ENCODE measurements around the gene ATP9A.
"Not testable (repeated sequence)": the region's sequence is repeated elsewhere in the genome, so short reads cannot be mapped to it uniquely, and the experiment has no call there.

Gene ATP9A

DNA sequence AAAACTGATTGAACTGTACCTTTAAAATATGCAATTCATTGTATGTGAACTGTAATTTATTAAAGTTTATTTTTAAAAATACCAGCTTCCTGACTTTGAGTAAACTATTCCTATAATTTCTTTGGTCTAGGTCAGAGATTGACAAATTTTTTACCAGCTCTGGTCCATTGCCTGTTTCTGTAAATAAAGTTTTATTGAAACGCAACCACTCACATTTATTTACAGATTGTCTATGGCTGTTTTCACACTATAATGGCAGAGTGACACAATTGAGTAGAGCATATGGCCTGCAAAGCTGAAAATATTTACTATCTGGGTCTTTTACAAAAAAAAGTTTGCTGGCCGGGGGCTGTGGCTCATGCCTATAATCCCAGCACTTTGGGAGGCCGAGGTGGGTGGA lies 192.7 kb downstream of the ATP9A start:
- no peak for DNase-seq (ENCODE audit: low read depth)
- TF ChIP-seq, protein P1, sequence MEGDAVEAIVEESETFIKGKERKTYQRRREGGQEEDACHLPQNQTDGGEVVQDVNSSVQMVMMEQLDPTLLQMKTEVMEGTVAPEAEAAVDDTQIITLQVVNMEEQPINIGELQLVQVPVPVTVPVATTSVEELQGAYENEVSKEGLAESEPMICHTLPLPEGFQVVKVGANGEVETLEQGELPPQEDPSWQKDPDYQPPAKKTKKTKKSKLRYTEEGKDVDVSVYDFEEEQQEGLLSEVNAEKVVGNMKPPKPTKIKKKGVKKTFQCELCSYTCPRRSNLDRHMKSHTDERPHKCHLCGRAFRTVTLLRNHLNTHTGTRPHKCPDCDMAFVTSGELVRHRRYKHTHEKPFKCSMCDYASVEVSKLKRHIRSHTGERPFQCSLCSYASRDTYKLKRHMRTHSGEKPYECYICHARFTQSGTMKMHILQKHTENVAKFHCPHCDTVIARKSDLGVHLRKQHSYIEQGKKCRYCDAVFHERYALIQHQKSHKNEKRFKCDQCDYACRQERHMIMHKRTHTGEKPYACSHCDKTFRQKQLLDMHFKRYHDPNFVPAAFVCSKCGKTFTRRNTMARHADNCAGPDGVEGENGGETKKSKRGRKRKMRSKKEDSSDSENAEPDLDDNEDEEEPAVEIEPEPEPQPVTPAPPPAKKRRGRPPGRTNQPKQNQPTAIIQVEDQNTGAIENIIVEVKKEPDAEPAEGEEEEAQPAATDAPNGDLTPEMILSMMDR (IDR thresholded peaks at IDR 0.05; ENCODE audit: low read depth, low read length, missing control alignments): no peak

DNA sequence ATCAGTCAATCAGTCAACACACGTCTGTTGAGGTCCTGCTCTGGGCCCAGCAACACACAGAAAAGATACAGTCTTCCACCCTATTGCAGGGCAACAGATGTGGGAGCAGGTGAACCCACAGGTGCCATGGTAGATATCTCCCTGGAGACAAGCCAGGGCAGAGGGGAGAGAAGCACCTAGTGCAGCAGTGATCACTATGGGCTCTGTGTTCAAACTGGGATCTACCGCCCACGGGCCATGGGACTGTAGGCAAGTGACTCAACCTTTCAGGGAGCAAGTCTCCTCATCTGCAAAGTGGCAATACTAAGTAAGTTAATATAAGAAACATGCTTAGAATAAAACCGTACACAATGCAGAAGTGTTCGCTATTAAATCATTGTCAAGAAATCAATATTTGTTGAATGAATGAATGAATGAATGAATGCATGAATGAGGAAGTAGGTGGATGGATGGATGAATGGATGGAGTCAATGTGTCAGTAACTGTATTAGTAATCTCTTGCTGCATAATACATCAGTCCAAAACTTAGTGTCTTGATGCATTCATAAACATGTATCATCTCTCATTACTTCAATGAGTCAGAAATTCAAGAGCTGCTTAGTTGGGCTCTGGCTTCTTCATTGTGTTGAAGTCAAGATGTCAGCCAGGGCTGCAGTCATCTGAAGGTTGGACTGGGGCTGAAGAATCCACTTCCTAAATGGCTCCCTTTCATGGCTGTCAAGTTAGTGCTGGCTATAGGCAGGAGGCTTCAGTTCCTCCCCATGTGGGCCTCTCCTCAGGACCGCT lies 193.7 kb downstream of the ATP9A start:
- TF ChIP-seq, protein P1 (IDR thresholded peaks at IDR 0.05; ENCODE audit: low read depth, low read length, missing control alignments): no peak
- no peak for DNase-seq (ENCODE audit: low read depth)
- no peak overlapping the region for H3K4me3 ChIP-seq (ENCODE audit: low read depth, low read length)

More for the DNA sequence above, 192.7 kb downstream of the ATP9A start:
- no peak overlapping the region for H3K4me3 ChIP-seq (ENCODE audit: low read depth, low read length)

DNA sequence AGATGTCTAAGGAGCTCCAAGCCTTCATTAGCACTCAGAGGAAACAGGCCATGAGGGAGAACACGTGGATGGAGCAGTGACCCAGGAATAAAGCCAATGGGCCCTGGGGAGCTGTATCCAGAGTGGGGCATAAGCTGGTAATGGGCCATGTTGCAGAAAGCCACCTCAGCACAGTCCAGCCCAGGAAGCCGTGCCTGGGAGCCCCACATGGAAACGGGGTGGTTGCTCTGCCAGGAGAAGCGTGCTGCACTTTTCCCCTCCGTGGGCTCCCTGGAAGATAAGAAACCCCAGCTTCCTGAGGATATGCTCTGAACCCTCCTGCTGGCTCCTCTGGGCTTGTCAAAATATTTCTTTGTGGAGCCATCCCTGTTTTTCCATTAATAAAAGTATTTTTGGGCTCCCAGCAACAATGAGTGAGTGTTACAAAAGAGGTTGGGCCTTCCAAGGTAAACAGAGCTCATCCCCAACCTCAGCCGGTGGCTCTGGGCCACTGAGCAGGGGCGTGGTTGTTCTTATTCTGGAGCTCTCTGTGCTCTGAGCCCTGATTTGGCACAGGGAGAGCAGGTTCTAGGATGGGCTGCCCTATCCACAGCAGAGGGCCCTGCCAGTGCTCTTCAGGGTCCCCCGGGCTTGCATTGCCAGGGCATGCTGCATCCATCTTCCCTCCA lies 194.5 kb downstream of the ATP9A start:
- DNase-seq (ENCODE audit: low read depth): no peak
- TF ChIP-seq, protein P1 (IDR thresholded peaks at IDR 0.05; ENCODE audit: low read depth, low read length, missing control alignments): no peak
- no peak overlapping the region for H3K4me3 ChIP-seq (ENCODE audit: low read depth, low read length)

DNA sequence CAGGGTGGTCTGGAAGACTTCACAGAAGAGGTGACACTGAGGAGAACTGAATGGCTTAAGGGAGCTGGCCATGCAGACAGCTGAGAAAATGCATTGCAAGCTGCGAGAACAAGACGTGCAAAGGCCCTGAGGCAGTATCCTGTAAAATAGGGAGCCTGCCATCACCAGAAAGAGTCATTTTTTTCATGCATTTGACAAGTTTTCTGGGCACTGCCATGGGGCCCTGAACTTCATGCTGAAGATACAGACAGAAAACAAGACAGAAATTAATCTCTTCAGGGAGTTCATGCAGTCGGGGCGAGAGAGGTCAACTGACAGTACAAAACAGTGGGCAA lies 196.8 kb downstream of the ATP9A start:
- TF ChIP-seq, protein P1 (IDR thresholded peaks at IDR 0.05; ENCODE audit: low read depth, low read length, missing control alignments): no peak
- no peak for DNase-seq (ENCODE audit: low read depth)
- no peak overlapping the region for H3K4me3 ChIP-seq (ENCODE audit: low read depth, low read length)

DNA sequence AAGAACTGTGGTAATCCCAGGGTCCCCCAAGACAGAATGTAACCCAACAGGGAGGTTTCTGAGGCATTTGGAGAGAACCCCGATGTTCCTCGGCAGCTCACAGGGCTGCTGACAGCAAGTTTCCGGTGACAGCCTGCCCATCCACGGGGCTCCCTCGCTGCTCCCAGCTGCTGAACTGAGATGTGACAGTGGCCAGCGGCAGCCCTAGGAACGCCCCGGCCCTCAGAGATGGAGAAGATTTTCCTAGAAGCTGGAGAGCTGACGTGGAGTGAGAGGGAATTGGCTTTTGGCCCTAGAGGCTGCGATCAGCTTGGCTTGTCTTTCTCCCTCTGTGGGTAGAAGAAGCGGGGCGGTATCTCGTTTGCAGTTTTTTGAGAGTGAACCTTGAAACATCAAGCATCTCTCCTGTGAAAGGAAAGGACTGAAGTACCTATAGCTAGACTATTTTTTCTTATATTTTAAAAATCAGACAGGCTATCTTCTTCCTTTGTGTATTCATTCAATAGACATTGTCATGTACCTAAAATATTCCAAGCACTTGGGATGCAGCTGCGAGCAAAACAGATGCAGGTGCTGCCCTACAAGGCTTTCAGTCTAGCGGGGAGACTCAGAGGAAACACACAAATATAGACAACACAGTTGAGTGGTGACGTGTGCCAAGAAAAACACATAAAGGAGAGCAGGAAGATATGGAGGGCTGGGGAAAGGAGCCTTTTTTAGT lies 197.3 kb downstream of the ATP9A start:
- no peak for DNase-seq (ENCODE audit: low read depth)
- TF ChIP-seq, protein P1 (IDR thresholded peaks at IDR 0.05; ENCODE audit: low read depth, low read length, missing control alignments): no peak
- no peak overlapping the region for H3K4me3 ChIP-seq (ENCODE audit: low read depth, low read length)

DNA sequence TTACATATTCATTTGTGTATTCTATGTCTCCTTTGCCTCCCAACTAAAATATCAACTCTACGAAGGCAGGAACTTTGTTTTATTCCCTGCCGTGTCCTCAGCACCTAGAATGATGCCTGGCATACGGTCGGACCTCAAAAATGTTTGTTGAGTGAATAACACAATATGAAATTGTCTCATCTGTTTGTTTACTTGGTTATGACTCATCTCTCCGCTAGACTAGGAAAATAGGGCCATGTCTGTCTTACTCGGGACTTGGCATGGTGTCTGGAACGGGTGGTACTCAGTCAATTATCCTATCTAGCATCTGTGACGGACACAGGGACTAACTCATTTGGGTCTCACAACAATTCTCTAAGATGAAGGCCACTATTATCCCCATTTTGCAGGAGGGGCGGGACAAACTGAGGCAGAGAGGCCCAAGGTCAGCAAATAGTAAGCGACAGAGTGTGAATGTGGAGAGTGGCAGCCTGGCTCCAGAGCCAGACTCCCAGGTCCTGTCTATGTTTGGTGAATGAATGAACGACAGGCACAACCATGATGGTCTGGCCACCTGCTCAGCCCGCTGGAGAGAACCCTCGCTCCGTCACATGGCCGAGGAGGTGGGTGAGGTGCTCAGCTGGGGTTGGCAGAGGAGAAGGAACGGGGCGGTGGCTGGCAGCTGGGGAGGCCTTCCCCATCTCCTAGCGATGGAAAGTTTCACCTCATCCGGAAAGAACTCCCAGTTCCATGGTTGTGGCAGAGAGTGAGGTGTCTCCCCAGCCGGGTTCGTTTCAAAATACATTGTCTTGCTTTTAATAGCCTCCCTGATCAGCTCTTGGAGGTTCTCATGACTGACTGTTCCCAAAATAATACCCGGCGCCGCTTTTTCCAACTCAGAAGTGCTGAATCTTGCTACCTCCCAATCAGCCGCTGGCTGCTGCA lies 198.1 kb downstream of the ATP9A start:
- no peak for DNase-seq (ENCODE audit: low read depth)
- H3K4me3 ChIP-seq (ENCODE audit: low read depth, low read length): no peak overlapping the region
- TF ChIP-seq, protein P1 (IDR thresholded peaks at IDR 0.05; ENCODE audit: low read depth, low read length, missing control alignments): no peak

DNA sequence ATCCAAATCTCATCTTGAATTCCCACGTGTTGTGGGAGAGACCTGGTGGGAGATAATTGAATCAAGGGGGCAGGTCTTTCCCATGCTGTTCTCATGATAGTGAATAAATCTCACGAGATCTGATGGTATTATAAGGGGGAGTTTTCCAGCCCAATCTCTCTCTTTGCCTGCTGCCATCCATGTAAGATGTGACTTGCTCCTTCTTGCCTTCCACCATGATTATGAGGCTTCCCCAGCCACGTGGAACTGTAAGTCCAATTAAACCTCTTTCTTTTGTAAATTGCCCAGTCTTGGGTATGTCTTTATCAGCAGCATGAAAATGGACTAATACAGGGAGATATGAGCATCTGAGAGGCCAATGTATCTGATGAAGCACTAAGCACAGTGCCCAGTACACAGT lies 199.7 kb downstream of the ATP9A start:
- not testable (repeated sequence) for DNase-seq (ENCODE audit: low read depth); H3K4me3 ChIP-seq (ENCODE audit: low read depth, low read length)
